Tibial nerve (tissue), 4 donors: Measurements from ENCODE around the gene CA5B.

ENCODE experiments used
- EP300 ChIP-seq, 2 donors: sonication (generic); formaldehyde crosslinking; IDR thresholded peaks; one replicate each; pipeline ENCODE4 v1.6.1; 2017; ENCODE audit warnings: antibody characterized with exemption in 2 of 2, mild to moderate bottlenecking in 1 of 2
- POLR2A ChIP-seq, 2 donors: fragments of 450-650 bp; IDR thresholded peaks; one replicate each; pipeline ENCODE4 v1.6.1; 2017; ENCODE audit warnings: antibody characterized with exemption in 2 of 2, mild to moderate bottlenecking in 2 of 2, moderate library complexity in 2 of 2
- TF ChIP-seq, protein P1 (sequence below), 5 experiments: fragments of 200-600 bp in 3 of 5; fragments of 450-650 bp in 2 of 5; sonication (generic) in 3 of 5; IDR thresholded peaks; one replicate each; pipeline ENCODE4 v1.5.1; 2016 to 2019; ENCODE audit warnings: antibody characterized with exemption in 5 of 5, mild to moderate bottlenecking in 3 of 5, moderate library complexity in 2 of 5

GRCh38 chrX:15719324-15719968 is 18.6 kb upstream of the CA5B start:
- TF ChIP-seq EP300 (IDR thresholded peaks at IDR 0.05) = no peak
- TF ChIP-seq POLR2A (IDR thresholded peaks at IDR 0.05) = no peak
- TF ChIP-seq, protein P1, sequence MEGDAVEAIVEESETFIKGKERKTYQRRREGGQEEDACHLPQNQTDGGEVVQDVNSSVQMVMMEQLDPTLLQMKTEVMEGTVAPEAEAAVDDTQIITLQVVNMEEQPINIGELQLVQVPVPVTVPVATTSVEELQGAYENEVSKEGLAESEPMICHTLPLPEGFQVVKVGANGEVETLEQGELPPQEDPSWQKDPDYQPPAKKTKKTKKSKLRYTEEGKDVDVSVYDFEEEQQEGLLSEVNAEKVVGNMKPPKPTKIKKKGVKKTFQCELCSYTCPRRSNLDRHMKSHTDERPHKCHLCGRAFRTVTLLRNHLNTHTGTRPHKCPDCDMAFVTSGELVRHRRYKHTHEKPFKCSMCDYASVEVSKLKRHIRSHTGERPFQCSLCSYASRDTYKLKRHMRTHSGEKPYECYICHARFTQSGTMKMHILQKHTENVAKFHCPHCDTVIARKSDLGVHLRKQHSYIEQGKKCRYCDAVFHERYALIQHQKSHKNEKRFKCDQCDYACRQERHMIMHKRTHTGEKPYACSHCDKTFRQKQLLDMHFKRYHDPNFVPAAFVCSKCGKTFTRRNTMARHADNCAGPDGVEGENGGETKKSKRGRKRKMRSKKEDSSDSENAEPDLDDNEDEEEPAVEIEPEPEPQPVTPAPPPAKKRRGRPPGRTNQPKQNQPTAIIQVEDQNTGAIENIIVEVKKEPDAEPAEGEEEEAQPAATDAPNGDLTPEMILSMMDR (IDR thresholded peaks at IDR 0.05) = no peak
